HG03196 (cell line): ENCODE measurements around the gene M1AP.

Source experiments
- ATAC-seq: cut with Tn5 transposase; IDR thresholded peaks from one replicate; pipeline ENCODE4 v1.9.1; 2021; ENCODE audit not compliant: unreplicated experiment

Gene M1AP

DNA sequence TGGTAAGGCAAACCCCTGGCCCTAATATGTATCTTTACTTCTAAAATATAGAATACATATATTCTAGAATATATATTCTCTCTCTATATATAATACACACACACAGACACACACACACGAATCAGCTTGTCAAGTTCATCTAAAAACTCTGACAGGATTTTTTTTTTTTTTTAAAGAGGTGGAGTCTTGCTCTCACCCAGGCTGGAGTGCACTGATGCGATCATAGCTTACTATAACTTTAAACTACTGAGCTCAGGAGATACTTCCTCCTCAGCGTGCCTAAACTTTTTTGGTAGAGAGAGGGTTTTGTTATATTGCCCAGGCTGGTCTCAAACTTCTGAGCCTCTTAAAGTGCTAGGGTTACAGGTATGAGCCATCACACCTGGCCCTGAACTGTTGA is 48.5 kb downstream of the M1AP start:
- no peak for ATAC-seq

DNA sequence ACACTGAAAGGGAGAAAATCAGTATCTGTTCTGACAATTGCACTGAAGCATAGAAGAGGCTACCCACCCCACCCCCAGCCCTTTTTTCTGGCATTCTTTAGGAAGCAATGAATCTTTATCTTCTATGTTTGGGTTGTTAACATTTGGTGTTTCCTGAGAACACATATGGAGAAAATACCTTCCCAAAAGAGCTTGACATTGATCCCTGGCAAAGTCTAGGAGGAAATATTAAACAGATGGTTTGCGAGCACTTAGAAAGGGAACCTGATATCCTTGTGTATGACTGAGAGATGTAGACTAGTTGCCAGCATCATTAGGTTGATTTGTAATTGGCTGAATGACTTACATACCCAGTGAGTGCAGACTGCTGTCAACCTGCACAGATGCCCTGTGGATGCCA is 50.7 kb downstream of the M1AP start:
- no peak for ATAC-seq

DNA sequence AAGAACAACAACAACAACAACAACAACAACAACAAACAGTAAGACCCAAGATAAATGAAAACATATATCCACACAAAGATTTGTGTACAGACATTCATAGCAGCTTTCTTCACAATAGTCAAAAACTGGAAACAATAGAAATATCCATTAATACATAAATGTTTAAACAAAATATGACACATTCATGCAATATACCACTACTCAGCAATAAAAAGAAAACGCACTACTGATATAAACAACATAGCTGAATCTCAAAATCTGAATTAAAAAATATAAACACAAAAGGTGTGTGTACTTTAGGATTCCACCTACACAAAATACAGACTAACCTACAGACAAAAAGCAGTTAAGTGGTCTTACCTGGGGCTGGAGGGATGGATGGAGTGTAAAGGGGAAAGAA is 51.5 kb downstream of the M1AP start:
- ATAC-seq = no peak

DNA sequence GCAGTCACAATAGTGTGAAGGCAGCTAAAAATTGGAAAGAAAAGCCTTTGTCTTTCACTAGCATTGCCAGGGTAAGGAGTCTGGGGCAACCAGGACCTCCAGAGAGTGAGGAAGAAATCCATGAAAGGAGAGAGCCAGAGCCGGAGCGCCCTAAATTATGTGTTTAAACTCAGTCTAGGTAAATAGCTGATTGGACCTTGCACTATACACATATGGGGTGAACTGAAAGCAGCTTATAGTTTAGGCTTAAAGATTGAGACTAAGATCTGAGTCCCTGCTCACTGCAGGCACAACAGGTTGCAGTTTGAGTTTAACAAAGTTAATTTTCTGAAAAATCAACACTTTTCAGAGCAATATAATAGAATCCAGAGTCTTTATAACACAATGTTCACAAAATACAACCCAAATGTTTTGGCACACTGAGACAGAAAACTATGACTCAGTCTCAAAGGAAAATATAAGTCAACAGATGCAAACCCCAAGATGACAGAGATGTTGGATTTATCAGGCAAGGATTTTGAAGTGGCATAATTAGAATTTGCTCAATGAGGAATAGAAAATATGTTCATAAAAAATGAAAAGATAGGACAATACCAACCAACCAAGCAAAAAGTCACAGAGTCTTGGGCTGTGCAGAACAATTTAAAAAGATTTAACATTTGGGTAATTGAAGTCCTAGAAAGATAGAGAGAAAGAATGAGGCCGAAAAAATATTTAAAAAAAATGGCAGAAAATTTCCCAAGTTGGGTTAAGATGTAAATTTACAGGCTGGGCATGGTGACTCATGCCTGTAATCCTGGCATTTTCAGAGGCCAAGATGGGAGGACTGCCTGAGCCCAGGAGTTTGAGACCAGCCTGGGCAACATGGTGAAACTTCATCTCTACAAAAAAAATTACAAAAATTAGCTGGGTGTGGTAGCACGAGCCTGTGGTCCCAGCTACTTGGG is 54.0 kb downstream of the M1AP start:
- ATAC-seq = no peak

DNA sequence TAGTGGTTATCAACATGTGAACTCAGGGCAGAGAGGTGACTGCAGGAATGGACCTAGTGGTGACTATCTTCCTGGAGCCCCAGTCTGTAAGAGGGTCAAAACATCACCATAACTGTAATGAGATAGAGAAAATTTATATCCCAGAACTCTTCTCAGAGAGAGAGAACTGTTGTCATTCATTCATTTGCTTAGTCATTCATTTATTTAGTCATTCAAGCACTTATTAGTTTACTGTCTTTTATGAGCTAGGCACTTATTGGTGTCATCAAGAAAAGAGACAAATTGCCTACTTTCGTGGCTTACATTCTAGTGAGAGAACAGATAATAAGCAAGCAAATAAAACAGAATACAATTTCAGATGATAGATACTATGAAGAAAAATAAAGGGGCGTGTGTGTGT is 59.5 kb downstream of the M1AP start:
- ATAC-seq = no peak

DNA sequence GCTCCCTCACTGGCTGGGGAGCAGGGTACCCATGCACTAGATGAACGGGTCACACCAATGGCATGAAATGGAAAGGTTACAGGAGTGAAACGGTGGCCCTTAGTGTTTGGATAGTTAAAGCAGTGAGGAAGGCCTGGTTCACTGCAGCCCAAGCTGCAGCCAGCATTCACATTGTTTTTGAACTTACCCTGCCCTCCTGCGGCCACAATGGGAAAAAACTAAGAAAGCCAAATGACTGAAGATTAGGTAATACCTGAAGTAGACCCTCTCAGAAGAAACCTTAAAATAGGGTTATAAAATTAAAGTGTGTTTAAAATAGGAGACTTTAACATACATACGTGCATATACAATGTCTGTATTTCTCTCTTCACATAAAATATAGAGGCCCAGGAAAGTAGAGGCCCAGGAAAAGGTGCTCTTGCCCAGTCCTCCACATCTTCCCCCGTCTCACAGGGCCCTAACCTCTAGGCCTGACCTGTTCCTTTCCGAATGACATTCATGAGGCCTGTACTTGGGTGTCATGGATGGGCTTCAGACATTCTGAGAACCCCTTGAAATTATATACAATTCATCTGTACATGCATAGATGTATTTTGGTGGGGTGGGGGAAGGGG is 60.4 kb downstream of the M1AP start:
- peak; percentile 43 for ATAC-seq

DNA sequence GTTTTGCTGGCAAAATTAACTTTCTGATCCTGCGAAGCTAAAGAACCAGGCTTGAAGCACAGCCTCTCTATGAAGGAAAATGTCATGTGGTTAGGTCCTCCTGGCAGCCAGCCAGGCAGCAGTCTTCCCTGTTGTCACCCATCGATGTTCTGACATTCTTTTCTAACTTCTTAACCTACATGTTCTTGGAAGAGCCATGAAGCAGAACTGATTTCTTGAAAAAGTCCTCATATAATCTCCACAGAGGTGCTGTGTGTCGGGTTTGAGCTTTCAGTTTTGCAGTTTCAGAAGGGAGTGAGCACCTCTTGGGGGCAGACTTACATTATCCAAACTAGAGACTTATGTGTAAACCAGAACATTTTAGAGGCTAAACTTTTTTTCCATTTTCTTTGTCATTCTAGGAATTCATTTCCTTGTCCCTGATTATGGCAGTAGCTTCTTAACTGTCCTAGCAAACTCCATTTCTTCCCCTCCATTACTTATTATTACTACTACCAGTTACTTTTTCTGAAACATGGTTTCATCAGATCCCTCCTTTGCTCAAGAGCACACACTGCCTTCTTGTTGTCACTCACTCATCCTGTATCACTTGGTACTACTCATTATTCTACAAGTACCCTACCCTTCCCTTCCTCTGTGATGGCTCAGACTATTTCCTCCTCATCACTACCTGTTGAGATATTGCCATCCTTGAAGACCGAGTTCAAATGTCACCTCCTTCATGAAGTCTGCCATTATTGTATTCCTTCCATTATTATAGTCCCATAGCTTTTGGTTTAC is 62.5 kb downstream of the M1AP start:
- no peak for ATAC-seq

DNA sequence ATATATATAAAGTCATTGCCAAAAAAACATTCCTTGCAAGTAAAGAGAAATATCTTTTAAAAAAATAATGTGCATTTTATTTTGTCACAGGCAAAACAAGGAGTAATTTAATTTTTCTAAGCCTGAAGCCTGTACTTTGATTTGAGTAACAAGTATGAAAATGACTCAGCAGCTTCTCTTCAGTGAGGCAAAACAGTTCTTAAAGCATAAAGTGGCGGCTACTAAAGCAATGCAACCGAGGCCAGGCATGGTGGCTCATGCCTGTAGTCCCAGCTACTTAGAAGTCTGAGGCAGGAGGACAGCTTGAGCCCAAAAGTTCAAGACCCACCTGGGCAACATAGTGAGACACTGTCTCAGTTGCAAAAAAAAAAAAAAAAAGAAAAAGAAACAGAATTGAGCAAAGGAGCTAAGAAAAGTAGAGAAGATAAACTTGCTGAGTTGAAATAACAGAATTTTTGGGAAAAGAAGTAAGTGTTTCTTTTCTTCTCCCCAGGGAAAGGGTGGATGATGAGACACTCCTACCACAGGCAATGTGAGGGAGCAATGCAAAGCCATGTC is 64.0 kb downstream of the M1AP start:
- no peak for ATAC-seq

DNA sequence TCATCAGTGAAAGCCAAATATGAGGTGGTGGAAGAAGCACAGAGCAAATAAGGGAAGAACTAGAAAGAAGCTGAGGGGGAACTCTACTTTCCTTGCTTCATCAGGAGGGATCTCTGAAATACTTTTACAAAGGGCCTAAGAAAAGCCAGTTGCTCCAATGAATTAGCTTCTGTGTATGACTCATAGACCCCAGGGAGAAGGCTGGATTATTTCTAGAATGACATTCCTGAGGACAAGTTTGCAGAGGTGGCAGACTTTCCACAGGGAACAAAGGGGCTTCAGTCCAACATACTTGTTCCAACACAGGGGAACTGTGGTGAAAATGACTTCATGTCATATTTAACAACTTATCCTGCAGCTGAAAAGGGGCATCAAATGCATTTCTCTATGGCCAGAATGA is 64.6 kb downstream of the M1AP start:
- no peak for ATAC-seq

DNA sequence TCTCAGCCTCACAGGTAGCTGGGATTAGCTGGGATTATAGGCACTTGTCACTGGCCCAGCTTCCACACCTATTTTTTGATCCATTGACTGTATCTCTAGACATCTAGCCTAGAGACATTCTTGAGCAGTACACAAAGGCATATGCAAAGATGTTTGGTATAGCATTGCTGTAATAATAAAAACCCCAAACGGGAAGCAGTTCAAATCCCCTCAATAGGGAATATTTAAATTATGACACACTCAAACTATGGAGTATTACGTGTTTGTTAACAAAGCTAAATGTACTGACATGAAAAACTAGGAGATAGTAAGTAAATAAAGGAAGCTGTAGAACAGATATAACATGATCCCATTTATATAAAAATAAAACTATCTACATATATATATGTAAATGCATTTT is 65.9 kb downstream of the M1AP start:
- ATAC-seq = no peak

DNA sequence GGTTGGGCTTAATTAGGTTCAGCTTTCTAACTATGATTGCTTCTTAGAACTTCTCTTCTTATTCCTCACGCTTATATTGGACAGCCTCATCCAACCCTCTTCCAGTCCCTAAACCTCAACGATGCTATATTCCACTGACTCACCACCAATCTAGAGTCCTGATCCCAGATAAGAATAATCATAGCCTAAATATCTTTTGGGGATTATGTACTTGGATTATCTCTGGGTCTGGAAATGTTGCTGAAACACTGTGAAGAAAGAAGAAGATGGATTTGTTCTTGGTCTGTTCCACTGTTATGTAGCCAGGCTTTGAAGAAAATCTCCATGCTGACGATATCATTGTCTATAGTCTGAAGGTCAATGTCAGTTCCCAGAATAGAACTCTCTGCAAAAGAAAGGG is 66.7 kb downstream of the M1AP start:
- ATAC-seq = no peak

DNA sequence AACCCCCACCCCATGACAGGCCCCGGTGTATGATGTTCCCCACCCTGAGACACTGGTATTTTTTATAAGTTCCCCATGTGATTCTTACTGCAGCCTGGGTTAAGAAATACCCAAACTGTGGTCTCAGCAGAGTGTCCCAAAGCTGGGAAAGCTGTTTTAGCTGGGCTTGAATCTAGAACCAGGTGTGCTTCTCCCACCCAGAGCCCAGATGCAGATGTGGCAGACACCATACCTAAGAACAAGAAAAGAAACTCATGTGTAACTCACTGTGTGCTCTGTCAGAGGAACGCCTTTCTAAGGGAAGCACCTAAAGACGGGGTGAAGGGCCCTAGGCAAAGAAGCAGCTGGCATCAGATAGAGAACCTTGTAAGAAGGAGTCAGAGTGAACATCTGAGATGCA is 69.7 kb downstream of the M1AP start:
- no peak for ATAC-seq

DNA sequence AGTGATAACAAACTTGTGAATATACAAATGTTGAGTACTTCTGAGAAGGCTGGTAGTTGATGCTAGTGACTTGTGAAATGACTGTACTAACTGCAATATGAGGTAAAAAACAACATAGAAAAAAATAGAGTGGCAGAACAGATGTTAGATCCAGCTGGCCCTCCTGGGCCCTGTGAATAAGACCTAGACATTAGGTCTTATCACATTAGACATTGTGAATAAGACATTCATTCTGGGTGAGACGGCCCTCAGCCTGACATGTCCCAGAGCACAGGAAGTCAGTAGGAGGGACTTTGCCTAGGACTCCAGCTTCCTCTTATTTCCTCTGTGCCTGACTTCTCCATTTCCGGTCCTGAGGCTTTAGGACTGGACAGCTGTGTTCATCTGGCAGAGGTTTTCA is 70.7 kb downstream of the M1AP start:
- ATAC-seq = no peak

DNA sequence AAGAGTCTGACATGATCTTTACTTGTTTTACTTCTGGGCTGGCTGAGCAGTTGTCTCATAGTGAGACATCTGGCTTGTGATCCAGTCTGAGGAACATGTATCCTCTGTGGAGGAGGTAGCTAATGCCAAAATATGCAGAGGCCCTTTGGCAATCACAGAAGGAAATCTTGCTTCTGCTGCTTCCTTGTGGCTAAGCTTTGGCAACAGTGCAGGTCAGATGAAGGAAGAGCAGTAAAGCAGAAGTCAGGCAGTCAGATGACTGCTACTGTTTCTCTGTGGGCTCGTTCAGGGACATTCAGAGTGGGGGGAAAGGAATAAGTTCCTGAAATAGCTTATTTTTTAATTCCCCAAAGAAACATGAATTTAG is 71.3 kb downstream of the M1AP start:
- ATAC-seq = no peak

DNA sequence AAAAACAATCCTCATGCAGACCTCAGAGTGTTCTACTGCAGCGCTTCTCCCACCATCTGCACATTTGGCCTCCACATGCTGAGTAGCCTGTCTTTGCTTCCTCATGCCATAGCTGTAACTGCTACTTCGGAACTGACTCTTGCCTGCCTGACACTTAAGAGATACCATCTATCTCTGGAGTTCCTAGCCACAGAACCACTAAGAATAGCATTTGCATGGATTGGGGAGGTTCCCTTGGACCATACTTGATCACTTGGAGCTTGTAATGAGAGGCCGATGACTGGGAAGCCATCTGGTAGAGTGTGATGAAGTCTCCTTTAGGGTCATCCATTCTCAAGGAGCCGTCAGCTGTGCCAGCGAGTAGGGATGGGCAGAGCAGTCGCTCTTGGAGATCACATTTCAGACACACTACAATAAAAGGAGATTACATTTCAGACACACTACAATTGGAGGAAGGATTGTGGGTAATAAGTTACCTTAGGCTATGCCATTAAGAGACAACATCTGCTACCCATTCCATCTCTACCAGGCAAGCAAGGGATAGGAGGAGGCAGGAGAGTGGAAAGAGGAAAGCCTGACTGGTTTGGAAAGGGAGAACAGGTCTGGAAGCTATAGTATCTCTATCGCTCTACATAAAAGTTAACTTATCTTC is 71.8 kb downstream of the M1AP start:
- ATAC-seq = no peak

DNA sequence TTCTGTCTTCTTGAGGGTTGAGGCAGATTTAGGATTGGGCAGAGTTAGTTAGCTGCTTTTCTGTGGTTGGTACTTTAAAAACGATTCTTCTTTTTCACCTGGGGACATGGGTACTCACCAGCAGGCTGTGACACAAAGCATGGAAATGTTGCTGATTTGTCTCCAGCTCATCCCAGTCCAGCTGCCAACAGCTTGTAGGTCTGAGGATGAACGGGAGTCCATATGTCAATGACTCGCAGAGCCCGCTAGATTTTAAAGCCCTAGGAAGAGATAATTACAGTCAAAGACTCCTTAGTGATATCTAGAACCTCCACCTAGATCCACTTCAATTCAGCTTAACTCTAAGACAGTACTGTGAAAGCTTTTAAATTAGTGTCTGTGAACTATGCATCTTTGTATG is 72.8 kb downstream of the M1AP start:
- no peak for ATAC-seq

DNA sequence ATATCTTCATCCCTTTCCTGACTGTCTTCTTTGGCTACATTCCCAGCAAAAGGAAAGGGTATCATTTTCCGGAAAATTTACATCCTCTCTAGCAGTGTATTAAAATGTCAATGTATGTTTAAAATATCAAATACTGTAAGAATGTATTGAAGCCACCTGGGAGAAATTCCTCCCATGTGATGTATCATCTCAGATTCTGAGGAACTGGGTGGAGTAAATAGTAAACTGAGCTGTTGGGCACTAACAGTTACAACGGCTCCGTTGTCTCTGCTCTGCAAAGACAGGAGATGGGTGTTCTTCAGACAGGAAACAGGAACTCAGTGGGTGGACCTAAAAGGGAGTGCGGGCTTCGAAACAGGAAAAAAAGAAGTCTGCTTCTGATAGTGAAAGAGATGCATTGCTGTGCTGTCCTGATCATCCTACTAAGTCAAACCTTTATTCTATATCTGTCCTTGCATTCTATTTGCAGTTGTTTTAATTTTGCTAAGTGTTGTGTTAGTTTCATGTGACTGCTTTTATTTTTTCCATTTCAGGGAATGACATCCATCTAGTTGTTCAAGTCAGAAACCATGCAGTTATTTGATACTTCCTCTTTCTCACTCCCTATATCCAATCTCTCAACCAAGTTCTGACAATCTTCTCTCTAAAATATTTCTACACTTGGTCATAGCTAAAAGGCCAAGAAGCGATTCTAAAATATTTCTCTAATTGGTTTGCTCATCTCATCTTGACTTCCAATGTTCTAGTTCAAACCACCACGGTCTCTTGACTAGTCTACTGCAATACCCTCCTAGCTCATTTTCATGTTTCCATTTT is 74.2 kb downstream of the M1AP start:
- ATAC-seq = peak; percentile 42

DNA sequence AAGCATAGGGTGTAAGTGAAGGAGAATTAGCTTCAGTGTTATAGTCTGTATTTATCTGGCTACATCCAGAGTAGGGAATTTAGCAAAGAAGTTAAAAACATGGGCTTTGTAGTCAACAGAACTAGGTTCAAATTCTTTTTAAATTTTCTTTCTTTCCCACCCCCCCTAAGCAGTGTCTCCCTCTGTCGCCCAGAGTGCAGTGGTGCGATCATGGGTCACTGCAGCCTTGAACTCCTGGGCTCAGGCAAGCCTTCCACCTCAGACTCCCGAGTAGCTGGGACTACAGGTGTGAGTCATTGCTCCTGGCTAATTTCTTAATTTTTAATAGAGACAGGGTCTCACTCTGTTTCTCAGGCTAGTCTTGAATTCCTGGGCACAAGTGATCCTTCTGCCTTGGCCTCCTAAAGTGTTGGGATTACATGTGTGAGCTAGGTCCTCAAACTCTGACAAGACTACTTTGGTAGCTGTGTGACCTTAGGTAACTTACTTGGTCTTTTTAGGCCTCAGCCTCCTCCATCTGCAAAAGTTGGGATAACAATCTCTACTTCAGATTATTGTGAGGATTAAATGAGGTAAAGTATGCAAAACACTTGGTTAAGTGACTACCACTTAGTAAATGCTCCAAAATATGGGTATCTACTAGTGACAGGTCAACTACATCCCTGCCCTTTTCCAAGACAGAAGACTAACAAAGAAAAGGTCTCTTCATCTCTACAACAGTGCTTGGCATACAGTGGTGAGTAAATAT is 75.8 kb downstream of the M1AP start:
- no peak for ATAC-seq

DNA sequence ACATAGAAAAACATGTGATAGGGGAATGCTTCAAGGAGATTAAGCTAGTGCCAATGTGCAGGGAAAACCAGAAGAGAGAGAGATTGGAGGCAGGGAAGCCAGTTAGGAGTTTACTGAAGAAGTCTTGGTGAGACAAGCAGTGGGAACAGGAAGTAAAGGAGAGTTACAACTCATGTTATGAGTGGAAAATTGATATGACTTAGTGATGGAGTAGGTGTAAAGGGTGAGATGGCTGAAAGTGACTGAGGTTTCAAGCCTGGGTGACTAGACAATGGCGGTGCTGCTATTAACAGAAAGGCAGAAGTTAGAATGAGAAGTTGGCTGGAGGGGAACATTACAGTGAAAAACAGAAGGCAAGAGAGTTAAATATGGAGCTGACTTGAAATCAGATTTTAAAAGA is 77.1 kb downstream of the M1AP start:
- ATAC-seq = peak; percentile 52

DNA sequence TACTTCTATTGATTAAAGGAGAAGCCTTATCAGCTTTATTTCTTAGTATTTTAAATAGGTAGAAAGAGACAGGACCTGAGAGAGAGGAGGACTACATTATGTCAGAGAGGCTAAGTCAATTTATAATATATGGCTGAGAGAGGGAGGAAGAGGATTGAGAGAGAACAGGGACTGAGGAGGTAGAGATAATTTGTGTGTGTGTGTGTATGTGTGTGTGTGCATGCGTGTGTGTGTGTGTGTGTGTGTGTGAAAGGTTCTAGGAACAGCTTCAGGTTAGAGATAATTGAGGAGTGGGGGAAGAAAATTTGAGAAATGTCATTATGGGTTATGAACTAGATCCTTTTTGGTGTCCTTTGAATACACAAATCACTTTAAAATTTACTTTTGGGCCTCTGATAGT is 78.4 kb downstream of the M1AP start:
- ATAC-seq = no peak
